HG03066 (cell line): ENCODE measurements around the gene SNAI3.

Experiments
- ATAC-seq: cut with Tn5 transposase; IDR thresholded peaks from one replicate; pipeline ENCODE4 v1.9.1; 2021; ENCODE audit warnings: low read depth; ENCODE audit not compliant: unreplicated experiment

Gene SNAI3

GRCh38 chr16:88721815-88722755 lies 35.8 kb upstream of the SNAI3 start:
- ATAC-seq: no peak

- ATAC-seq: no peak
Observed at GRCh38 chr16:88721236-88721635, 34.9 kb upstream of the SNAI3 start.

- ATAC-seq: no peak
Observed at GRCh38 chr16:88720396-88720970, 34.2 kb upstream of the SNAI3 start.

GRCh38 chr16:88719933-88720296 lies 33.6 kb upstream of the SNAI3 start:
- no peak for ATAC-seq

- ATAC-seq: no peak
Observed at GRCh38 chr16:88719267-88719932, 33.1 kb upstream of the SNAI3 start.

- ATAC-seq: no peak
Observed at GRCh38 chr16:88718178-88718577, 31.9 kb upstream of the SNAI3 start.

- no peak for ATAC-seq
Observed at GRCh38 chr16:88716601-88717001, 30.3 kb upstream of the SNAI3 start.

- no peak for ATAC-seq
Observed at GRCh38 chr16:88716201-88716600, 29.9 kb upstream of the SNAI3 start.

- no peak for ATAC-seq
Observed at GRCh38 chr16:88715312-88716190, 29.2 kb upstream of the SNAI3 start.

GRCh38 chr16:88714420-88715302 lies 28.4 kb upstream of the SNAI3 start:
- no peak for ATAC-seq

GRCh38 chr16:88713568-88714419 lies 27.5 kb upstream of the SNAI3 start:
- no peak for ATAC-seq

GRCh38 chr16:88713054-88713453 lies 26.7 kb upstream of the SNAI3 start:
- ATAC-seq: no peak

GRCh38 chr16:88712362-88712979 lies 26.2 kb upstream of the SNAI3 start:
- no peak for ATAC-seq

GRCh38 chr16:88711750-88712340 lies 25.5 kb upstream of the SNAI3 start:
- no peak for ATAC-seq

- ATAC-seq: no peak
Observed at GRCh38 chr16:88710556-88710955, 24.2 kb upstream of the SNAI3 start.

GRCh38 chr16:88706965-88707826 lies 20.9 kb upstream of the SNAI3 start:
- no peak for ATAC-seq
